Bronchial epithelial cell (primary cell): ENCODE measurements around the gene OR5AL1. TPM values are rescaled to one million over a fixed set of nuclear protein-coding genes. Genes with fewer than 3 reads are reported as not detected.

Experiments
- DNase-seq: peaks from one replicate; pipeline ENCODE4 v3.0.0-alpha.2; 2010; ENCODE audit warnings: low read depth
- FAIRE-seq: peaks from 2 replicates; lab custom pipeline; 2011; peaks lifted over from hg19 to GRCh38; lab: Jason Lieb, UNC
- H3K27me3 ChIP-seq: 2 replicates; pipeline ENCODE4 v1.5.1; 2011; ENCODE audit warnings: low read length; ENCODE audit not compliant: control insufficient read depth, insufficient read depth
- H3K36me3 ChIP-seq: 2 replicates; pipeline ENCODE4 v1.5.1; 2011; ENCODE audit warnings: low read length; ENCODE audit not compliant: control insufficient read depth, insufficient read depth
- H3K4me3 ChIP-seq: 2 replicates; pipeline ENCODE4 v1.5.1; 2011; ENCODE audit warnings: mild to moderate bottlenecking, low read depth, low read length, control low read depth
- CTCF ChIP-seq: IDR thresholded peaks from 2 replicates; pipeline ENCODE4 v1.5.1; 2011; ENCODE audit warnings: mild to moderate bottlenecking, moderate library complexity, low read length, control low read depth, inconsistent platforms; ENCODE audit not compliant: insufficient read depth, severe bottlenecking
- total RNA-seq: library from RNA; depleted of rRNA; stranded (reverse); fragments of >200 nt; gene quantifications from 2 replicates; pipeline ENCODE4 v1.2.1, GENCODE V29; 2014

Gene OR5AL1
- total RNA-seq, 1 donor from 2014 or later, result not detected

GRCh38 chr11:56404393-56404792 lies 8.1 kb upstream of the OR5AL1 start:
- no peak overlapping the region for H3K4me3 ChIP-seq
- DNase-seq, result no peak
- no peaks in the 10 kb centered on the region for H3K36me3 ChIP-seq
- FAIRE-seq, result no peak
- no peak for TF ChIP-seq CTCF
- no peaks in the 10 kb centered on the region for H3K27me3 ChIP-seq

- FAIRE-seq (no peak), DNase-seq (no peak)
- no peak for TF ChIP-seq CTCF
- Histone ChIP-seq H3K27me3 (no peaks in the 10 kb centered on the region), H3K4me3 (no peak overlapping the region), H3K36me3 (no peaks in the 10 kb centered on the region)
Observed at GRCh38 chr11:56410801-56411200, 1.7 kb upstream of the OR5AL1 start.

- H3K4me3 ChIP-seq, result no peak overlapping the region
- no peaks in the 10 kb centered on the region for H3K36me3 ChIP-seq
- no peak for TF ChIP-seq CTCF
- no peak for DNase-seq
- FAIRE-seq, result no peak
- no peaks in the 10 kb centered on the region for H3K27me3 ChIP-seq
Observed at GRCh38 chr11:56453521-56453920, 41.0 kb downstream of the OR5AL1 start.

GRCh38 chr11:56457076-56457475 lies 44.6 kb downstream of the OR5AL1 start:
- FAIRE-seq (no peak), DNase-seq (no peak)
- H3K27me3 ChIP-seq, result no peaks in the 10 kb centered on the region
- H3K4me3 ChIP-seq, result no peak overlapping the region
- no peak for TF ChIP-seq CTCF
- no peaks in the 10 kb centered on the region for H3K36me3 ChIP-seq

Other genes with a start within 250 kb of the OR5AL1 start
- not detected in 2 replicates for gene OR5J2, start 236.1 kb upstream of the OR5AL1 start, total RNA-seq
- gene OR5T2, start 178.4 kb upstream of the OR5AL1 start, total RNA-seq, result not detected in 2 replicates
- not detected in 2 replicates for gene OR5T3, start 160.4 kb upstream of the OR5AL1 start, total RNA-seq
- gene OR5T1, start 138.5 kb upstream of the OR5AL1 start, total RNA-seq, result not detected in 2 replicates
- gene OR8H1, start 120.4 kb upstream of the OR5AL1 start, total RNA-seq, result not detected in 2 replicates
- not detected in 2 replicates for gene OR8K3, start 97.6 kb upstream of the OR5AL1 start, total RNA-seq
- not detected in 2 replicates for gene OR8K1, start 66.7 kb upstream of the OR5AL1 start, total RNA-seq
- gene OR8J1, start 58.4 kb upstream of the OR5AL1 start, total RNA-seq, result not detected in 2 replicates
- not detected in 2 replicates for gene OR8U1, start 37.1 kb upstream of the OR5AL1 start, total RNA-seq
- gene OR5M3, start 60.7 kb downstream of the OR5AL1 start, total RNA-seq, result not detected in 2 replicates
- gene OR5M8, start 78.7 kb downstream of the OR5AL1 start, total RNA-seq, result not detected in 2 replicates
- not detected in 2 replicates for gene OR5M11, start 130.6 kb downstream of the OR5AL1 start, total RNA-seq
- not detected in 2 replicates for gene OR5M10, start 165.0 kb downstream of the OR5AL1 start, total RNA-seq
- not detected in 2 replicates for gene OR5M1, start 202.2 kb downstream of the OR5AL1 start, total RNA-seq
- not detected in 2 replicates for gene OR5AP2, start 229.7 kb downstream of the OR5AL1 start, total RNA-seq